Suppressor macrophage treated with lipopolysaccharide for 1 hour (primary cell): ENCODE measurements around the gene F13A1.

Experiments used
- DNase-seq, 3 donors: peaks; one replicate each; pipeline ENCODE4 v3.0.0-alpha.2; 2020 to 2022

The F13A1 gene

GRCh38 chr6:6243846-6244245 is 76.6 kb downstream of the F13A1 start:
- no peak for DNase-seq

GRCh38 chr6:6239598-6240581 is 80.6 kb downstream of the F13A1 start:
- no peak for DNase-seq

- DNase-seq: no peak
Observed at GRCh38 chr6:6236730-6237469, 83.6 kb downstream of the F13A1 start.

GRCh38 chr6:6235786-6236185 is 84.7 kb downstream of the F13A1 start:
- DNase-seq: no peak

- no peak for DNase-seq
Observed at GRCh38 chr6:6234963-6235362, 85.5 kb downstream of the F13A1 start.

- DNase-seq: peak in 1 of 3 donors; percentile 22
Observed at GRCh38 chr6:6230286-6230685, 90.2 kb downstream of the F13A1 start.

GRCh38 chr6:6227896-6228295 is 92.6 kb downstream of the F13A1 start:
- no peak for DNase-seq

GRCh38 chr6:6225885-6226529 is 94.5 kb downstream of the F13A1 start:
- DNase-seq: no peak

- DNase-seq: no peak
Observed at GRCh38 chr6:6224933-6225486, 95.5 kb downstream of the F13A1 start.

GRCh38 chr6:6221787-6222535 is 98.5 kb downstream of the F13A1 start:
- DNase-seq: peak; percentile 45 to 54 (median 49)

GRCh38 chr6:6220718-6221117 is 99.7 kb downstream of the F13A1 start:
- DNase-seq: no peak

GRCh38 chr6:6219716-6220115 is 100.7 kb downstream of the F13A1 start:
- no peak for DNase-seq

- DNase-seq: peak; percentile 26 to 34 (median 27)
Observed at GRCh38 chr6:6218759-6219085, 101.7 kb downstream of the F13A1 start.

GRCh38 chr6:6217855-6218758 is 102.4 kb downstream of the F13A1 start:
- DNase-seq: no peak

- DNase-seq: no peak
Observed at GRCh38 chr6:6210994-6211393, 109.5 kb downstream of the F13A1 start.

- DNase-seq: peak in 1 of 3 donors; percentile 21
Observed at GRCh38 chr6:6202886-6203285, 117.6 kb downstream of the F13A1 start.

- no peak for DNase-seq
Observed at GRCh38 chr6:6201200-6201599, 119.3 kb downstream of the F13A1 start.

GRCh38 chr6:6199678-6200077 is 120.8 kb downstream of the F13A1 start:
- DNase-seq: no peak

GRCh38 chr6:6196762-6197161 is 123.7 kb downstream of the F13A1 start:
- no peak for DNase-seq

GRCh38 chr6:6195080-6195479 is 125.4 kb downstream of the F13A1 start:
- no peak for DNase-seq

- no peak for DNase-seq
Observed at GRCh38 chr6:6193221-6193745, 127.2 kb downstream of the F13A1 start.
